ENCODE results near the gene FGD3.
A peak's percentile ranks its signal among the peaks of the same experiment; 100 is the strongest.

FGD3 gene

DNA sequence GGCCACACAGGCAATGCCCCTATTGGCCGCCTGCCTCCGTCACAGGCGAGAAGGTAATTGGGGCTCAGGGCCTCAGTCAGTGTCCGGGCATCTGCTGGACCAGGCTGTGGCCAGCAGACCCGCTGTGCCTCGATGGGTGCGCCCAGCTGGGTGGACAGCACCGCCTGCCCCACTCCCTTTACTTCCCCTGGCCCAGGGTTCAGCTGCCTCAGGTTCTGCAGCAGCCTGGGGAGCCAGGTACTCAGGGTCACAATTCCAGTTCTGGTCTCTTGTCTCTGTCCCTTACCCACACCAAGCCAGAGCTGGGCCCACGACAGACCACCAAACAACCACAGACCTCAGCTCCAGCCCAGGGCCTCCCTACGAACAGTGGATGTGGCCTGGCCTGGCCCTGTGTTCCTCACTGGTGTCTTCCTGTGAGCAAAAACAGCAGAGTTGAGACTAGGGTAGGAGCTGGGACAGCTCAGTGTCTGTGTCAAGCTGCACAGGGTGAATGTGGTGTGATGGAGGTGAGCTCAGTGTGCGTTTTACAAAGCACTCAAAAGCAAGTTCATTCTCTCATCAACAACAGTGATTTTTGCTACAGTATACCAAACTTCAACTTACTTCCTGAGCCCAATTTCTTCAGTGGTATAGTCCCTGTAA lies 77.8 kb downstream of the FGD3 start:
- DNase-seq (ENCODE audit: low read depth), result no peak
- H3K36me3 ChIP-seq (ENCODE audit: control insufficient read depth, insufficient read depth, low read length, severe bottlenecking), result no peaks in the 10 kb centered on the region
- no peak overlapping the region for H3K4me3 ChIP-seq (ENCODE audit: low read length)
- H3K27me3 ChIP-seq (replicated peaks; ENCODE audit: control insufficient read depth, insufficient read depth, low read length), result peaks cover 24% of the 10 kb centered on the region
- H3K4me1 ChIP-seq (ENCODE audit: control insufficient read depth, insufficient read depth, low read length), result no peaks in the 10 kb centered on the region
- H3K9ac ChIP-seq (ENCODE audit: low read length), result no peak overlapping the region
- H3K9me3 ChIP-seq (ENCODE audit: control insufficient read depth, low read length), result no peaks in the 10 kb centered on the region

DNA sequence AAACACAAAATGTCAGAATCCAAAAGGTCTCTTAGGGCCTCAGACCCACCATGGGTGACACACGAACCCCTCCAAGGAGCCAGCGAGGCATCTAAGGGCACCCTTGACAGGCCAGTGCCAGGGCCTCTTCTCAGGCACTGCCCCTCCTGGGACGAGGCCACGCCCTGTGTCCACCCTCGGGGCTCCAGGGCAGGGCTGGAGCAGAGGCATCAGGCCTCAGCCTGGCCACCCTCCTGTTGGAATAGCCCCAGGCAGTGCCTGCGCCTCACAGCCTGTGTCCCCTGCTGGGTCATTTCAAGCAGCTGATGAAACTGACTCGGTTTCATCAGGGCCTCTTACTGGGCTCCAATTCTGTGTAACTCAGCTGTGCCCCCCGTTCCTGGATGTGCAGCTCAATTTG lies 78.4 kb downstream of the FGD3 start:
- no peak overlapping the region for H3K9ac ChIP-seq (ENCODE audit: low read length)
- H3K27me3 ChIP-seq (replicated peaks; ENCODE audit: control insufficient read depth, insufficient read depth, low read length), result peaks cover 28% of the 10 kb centered on the region
- no peaks in the 10 kb centered on the region for H3K36me3 ChIP-seq (ENCODE audit: control insufficient read depth, insufficient read depth, low read length, severe bottlenecking)
- H3K4me1 ChIP-seq (ENCODE audit: control insufficient read depth, insufficient read depth, low read length), result no peaks in the 10 kb centered on the region
- no peak overlapping the region for H3K4me3 ChIP-seq (ENCODE audit: low read length)
- DNase-seq (ENCODE audit: low read depth), result no peak
- H3K9me3 ChIP-seq (ENCODE audit: control insufficient read depth, low read length), result no peaks in the 10 kb centered on the region

- Histone ChIP-seq H3K27me3 (replicated peaks; ENCODE audit: control insufficient read depth, insufficient read depth, low read length) (peaks cover 26% of the 10 kb centered on the region), H3K9me3 (ENCODE audit: control insufficient read depth, low read length) (no peaks in the 10 kb centered on the region), H3K4me3 (ENCODE audit: low read length) (no peak overlapping the region), H3K9ac (ENCODE audit: low read length) (no peak overlapping the region), H3K4me1 (ENCODE audit: control insufficient read depth, insufficient read depth, low read length) (no peaks in the 10 kb centered on the region), H3K36me3 (ENCODE audit: control insufficient read depth, insufficient read depth, low read length, severe bottlenecking) (no peaks in the 10 kb centered on the region)
- no peak for DNase-seq (ENCODE audit: low read depth)
Measured at GRCh38 chr9:93026640-93027039, 79.3 kb downstream of the FGD3 start.

- no peaks in the 10 kb centered on the region for H3K36me3 ChIP-seq (ENCODE audit: control insufficient read depth, insufficient read depth, low read length, severe bottlenecking)
- H3K27me3 ChIP-seq (replicated peaks; ENCODE audit: control insufficient read depth, insufficient read depth, low read length), result peaks cover 32% of the 10 kb centered on the region
- no peaks in the 10 kb centered on the region for H3K9me3 ChIP-seq (ENCODE audit: control insufficient read depth, low read length)
- no peak overlapping the region for H3K4me3 ChIP-seq (ENCODE audit: low read length)
- DNase-seq (ENCODE audit: low read depth), result no peak
- H3K9ac ChIP-seq (ENCODE audit: low read length), result no peak overlapping the region
- no peaks in the 10 kb centered on the region for H3K4me1 ChIP-seq (ENCODE audit: control insufficient read depth, insufficient read depth, low read length)
Measured at GRCh38 chr9:93027750-93028149, 80.4 kb downstream of the FGD3 start.

DNA sequence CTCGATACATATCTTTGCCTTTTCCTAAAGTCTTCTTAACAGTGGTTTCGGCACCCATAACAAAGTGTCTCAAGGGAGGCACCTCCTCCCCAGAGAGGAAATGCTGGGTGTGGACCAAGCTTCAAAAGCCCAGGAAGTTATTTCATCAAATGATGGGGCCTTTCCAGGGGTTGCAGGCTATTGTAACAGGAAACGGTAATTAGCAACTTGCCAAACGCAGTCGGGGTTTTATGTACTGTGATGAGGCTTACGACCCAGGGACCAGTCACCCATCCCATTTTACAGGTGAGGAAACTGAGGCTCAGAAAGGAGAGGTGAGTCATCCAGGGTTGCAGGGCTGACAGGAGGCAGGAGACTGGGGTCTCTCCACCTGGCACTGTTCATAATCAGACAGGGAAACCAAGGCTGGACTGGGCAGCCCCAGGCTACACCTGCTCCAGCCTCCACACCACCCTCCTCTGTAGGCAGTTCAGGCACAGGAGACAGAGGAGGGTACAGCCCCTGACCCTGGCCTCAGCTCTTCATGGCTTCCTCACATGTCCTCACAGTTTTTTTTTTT lies 81.2 kb downstream of the FGD3 start:
- peaks cover 34% of the 10 kb centered on the region for H3K27me3 ChIP-seq (replicated peaks; ENCODE audit: control insufficient read depth, insufficient read depth, low read length)

GRCh38 chr9:93030642-93031628 lies 83.6 kb downstream of the FGD3 start:
- Histone ChIP-seq H3K4me3 (ENCODE audit: low read length) (no peak overlapping the region), H3K36me3 (ENCODE audit: control insufficient read depth, insufficient read depth, low read length, severe bottlenecking) (no peaks in the 10 kb centered on the region), H3K9me3 (ENCODE audit: control insufficient read depth, low read length) (no peaks in the 10 kb centered on the region), H3K27me3 (replicated peaks; ENCODE audit: control insufficient read depth, insufficient read depth, low read length) (peaks cover 50% of the 10 kb centered on the region), H3K9ac (ENCODE audit: low read length) (no peak overlapping the region), H3K4me1 (ENCODE audit: control insufficient read depth, insufficient read depth, low read length) (no peaks in the 10 kb centered on the region)
- DNase-seq (ENCODE audit: low read depth), result no peak

More for the DNA sequence above, 81.2 kb downstream of the FGD3 start:
- H3K9ac ChIP-seq (ENCODE audit: low read length), result no peak overlapping the region
- no peaks in the 10 kb centered on the region for H3K4me1 ChIP-seq (ENCODE audit: control insufficient read depth, insufficient read depth, low read length)
- no peak for DNase-seq (ENCODE audit: low read depth)
- no peaks in the 10 kb centered on the region for H3K9me3 ChIP-seq (ENCODE audit: control insufficient read depth, low read length)
- no peak overlapping the region for H3K4me3 ChIP-seq (ENCODE audit: low read length)
- H3K36me3 ChIP-seq (ENCODE audit: control insufficient read depth, insufficient read depth, low read length, severe bottlenecking), result no peaks in the 10 kb centered on the region

- no peaks in the 10 kb centered on the region for H3K9me3 ChIP-seq (ENCODE audit: control insufficient read depth, low read length)
- DNase-seq (ENCODE audit: low read depth), result peak; percentile 51
- H3K36me3 ChIP-seq (ENCODE audit: control insufficient read depth, insufficient read depth, low read length, severe bottlenecking), result no peaks in the 10 kb centered on the region
Measured at GRCh38 chr9:93031629-93032430, 84.5 kb downstream of the FGD3 start.

DNA sequence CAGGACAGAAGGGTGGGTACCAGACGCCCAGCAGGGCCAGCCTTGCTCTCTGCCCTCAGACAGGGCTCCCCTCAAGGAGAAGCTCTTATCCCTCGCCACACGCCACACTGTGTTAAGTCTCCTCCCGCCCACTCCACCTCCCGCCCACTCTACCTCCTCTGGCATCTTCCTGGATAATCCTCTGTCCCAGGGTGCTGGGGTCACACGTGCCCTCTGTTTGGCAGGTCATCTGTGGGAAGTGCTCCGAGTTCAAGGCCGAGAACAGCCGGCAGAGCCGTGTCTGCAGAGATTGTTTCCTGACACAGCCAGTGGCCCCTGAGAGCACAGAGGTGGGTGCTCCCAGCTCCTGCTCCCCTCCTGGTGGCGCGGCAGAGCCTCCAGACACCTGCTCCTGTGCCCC lies 85.2 kb downstream of the FGD3 start:
- Histone ChIP-seq H3K4me3 (ENCODE audit: low read length) (no peak overlapping the region), H3K9me3 (ENCODE audit: control insufficient read depth, low read length) (no peaks in the 10 kb centered on the region)
- DNase-seq (ENCODE audit: low read depth), result no peak

More at GRCh38 chr9:93031629-93032430, 84.5 kb downstream of the FGD3 start:
- Histone ChIP-seq H3K9ac (ENCODE audit: low read length) (no peak overlapping the region), H3K4me1 (ENCODE audit: control insufficient read depth, insufficient read depth, low read length) (no peaks in the 10 kb centered on the region), H3K4me3 (ENCODE audit: low read length) (no peak overlapping the region), H3K27me3 (replicated peaks; ENCODE audit: control insufficient read depth, insufficient read depth, low read length) (peaks cover 50% of the 10 kb centered on the region)

GRCh38 chr9:93033531-93033930 lies 86.2 kb downstream of the FGD3 start:
- H3K36me3 ChIP-seq (ENCODE audit: control insufficient read depth, insufficient read depth, low read length, severe bottlenecking), result no peaks in the 10 kb centered on the region
- no peak overlapping the region for H3K9ac ChIP-seq (ENCODE audit: low read length)
- no peaks in the 10 kb centered on the region for H3K4me1 ChIP-seq (ENCODE audit: control insufficient read depth, insufficient read depth, low read length)
- DNase-seq (ENCODE audit: low read depth), result no peak
- no peak overlapping the region for H3K4me3 ChIP-seq (ENCODE audit: low read length)
- peaks cover 46% of the 10 kb centered on the region for H3K27me3 ChIP-seq (replicated peaks; ENCODE audit: control insufficient read depth, insufficient read depth, low read length)
- H3K9me3 ChIP-seq (ENCODE audit: control insufficient read depth, low read length), result no peaks in the 10 kb centered on the region

More for the DNA sequence above, 85.2 kb downstream of the FGD3 start:
- Histone ChIP-seq H3K4me1 (ENCODE audit: control insufficient read depth, insufficient read depth, low read length) (no peaks in the 10 kb centered on the region), H3K36me3 (ENCODE audit: control insufficient read depth, insufficient read depth, low read length, severe bottlenecking) (no peaks in the 10 kb centered on the region), H3K9ac (ENCODE audit: low read length) (no peak overlapping the region), H3K27me3 (replicated peaks; ENCODE audit: control insufficient read depth, insufficient read depth, low read length) (peaks cover 50% of the 10 kb centered on the region)

GRCh38 chr9:93035106-93035660 lies 87.9 kb downstream of the FGD3 start:
- H3K4me3 ChIP-seq (ENCODE audit: low read length), result no peak overlapping the region
- H3K36me3 ChIP-seq (ENCODE audit: control insufficient read depth, insufficient read depth, low read length, severe bottlenecking), result no peaks in the 10 kb centered on the region
- peaks cover 40% of the 10 kb centered on the region for H3K27me3 ChIP-seq (replicated peaks; ENCODE audit: control insufficient read depth, insufficient read depth, low read length)
- no peaks in the 10 kb centered on the region for H3K9me3 ChIP-seq (ENCODE audit: control insufficient read depth, low read length)
- DNase-seq (ENCODE audit: low read depth), result no peak
- no peak overlapping the region for H3K9ac ChIP-seq (ENCODE audit: low read length)
- H3K4me1 ChIP-seq (ENCODE audit: control insufficient read depth, insufficient read depth, low read length), result no peaks in the 10 kb centered on the region
